Fibroblast of peridontal ligament (primary cell): ENCODE measurements around the gene CTAGE15.
"Not testable (repeated sequence)": the region's sequence is repeated elsewhere in the genome, so short reads cannot be mapped to it uniquely, and the experiment has no call there.

ENCODE experiments used
- DNase-seq: peaks from one replicate; pipeline ENCODE4 v3.0.0-alpha.2; 2010; ENCODE audit errors: extremely low read depth

CTAGE15 gene

GRCh38 chr7:143571501-143571900 is at the start of gene CTAGE15:
Gene CTAGE15 (plus strand): TSS chr7:143571801. CDS start chr7:143571818, 17 bp downstream.
- DNase-seq, result not testable (repeated sequence)

DNA sequence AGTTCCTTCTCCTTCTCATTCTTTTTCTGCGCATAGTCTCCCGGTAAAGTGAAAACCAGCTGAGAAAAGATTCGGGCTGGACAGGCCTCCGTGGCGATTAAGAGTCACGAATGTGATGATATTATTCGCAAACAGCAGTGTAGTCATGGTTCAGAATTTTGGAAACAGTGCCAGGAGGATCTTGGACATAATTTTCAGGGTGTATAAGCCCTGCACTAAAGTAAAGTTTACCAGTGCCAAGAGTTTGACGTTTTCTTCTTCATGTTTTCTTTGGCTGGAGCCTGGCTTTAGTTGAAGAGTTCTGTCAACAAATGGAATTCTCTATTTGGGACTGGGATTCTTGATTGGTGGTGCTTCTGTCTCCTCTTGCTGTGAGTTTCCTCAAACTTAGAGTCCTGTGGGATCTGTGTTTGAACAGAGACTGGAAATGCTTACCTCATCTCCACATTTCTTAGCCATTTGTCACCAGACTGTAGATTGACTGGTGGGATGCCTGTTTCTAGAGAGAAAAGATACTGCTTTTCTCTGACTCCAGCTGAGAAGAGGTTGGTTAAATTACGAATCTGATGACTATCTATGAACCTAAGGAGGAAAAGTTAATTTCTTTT is 49.2 kb upstream of the CTAGE15 start:
- DNase-seq, result not testable (repeated sequence)

- not testable (repeated sequence) for DNase-seq
Measured at GRCh38 chr7:143531169-143531926, 40.3 kb upstream of the CTAGE15 start.

DNA sequence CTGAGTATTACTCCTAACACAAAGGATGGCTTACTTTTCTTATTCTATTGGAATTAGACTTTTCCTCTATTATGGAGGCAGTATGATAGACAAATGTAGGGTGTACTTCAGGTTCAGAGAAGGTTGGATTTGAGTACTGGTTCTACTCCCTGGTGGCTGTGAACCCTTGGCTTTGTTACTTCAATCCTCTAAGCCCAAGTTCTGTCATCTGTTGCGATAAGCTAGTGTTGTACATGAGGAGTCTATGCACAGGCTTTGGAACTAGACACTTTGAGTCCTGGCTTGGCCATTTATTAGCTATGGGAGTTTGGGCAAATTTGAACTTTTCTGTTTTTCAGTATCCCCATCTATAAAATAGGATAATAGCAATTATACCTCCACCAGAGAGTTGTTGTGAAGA is 39.7 kb upstream of the CTAGE15 start:
- not testable (repeated sequence) for DNase-seq

GRCh38 chr7:143533213-143533839 is 38.3 kb upstream of the CTAGE15 start:
- DNase-seq, result not testable (repeated sequence)

GRCh38 chr7:143536443-143536842 is 35.2 kb upstream of the CTAGE15 start:
- not testable (repeated sequence) for DNase-seq

DNA sequence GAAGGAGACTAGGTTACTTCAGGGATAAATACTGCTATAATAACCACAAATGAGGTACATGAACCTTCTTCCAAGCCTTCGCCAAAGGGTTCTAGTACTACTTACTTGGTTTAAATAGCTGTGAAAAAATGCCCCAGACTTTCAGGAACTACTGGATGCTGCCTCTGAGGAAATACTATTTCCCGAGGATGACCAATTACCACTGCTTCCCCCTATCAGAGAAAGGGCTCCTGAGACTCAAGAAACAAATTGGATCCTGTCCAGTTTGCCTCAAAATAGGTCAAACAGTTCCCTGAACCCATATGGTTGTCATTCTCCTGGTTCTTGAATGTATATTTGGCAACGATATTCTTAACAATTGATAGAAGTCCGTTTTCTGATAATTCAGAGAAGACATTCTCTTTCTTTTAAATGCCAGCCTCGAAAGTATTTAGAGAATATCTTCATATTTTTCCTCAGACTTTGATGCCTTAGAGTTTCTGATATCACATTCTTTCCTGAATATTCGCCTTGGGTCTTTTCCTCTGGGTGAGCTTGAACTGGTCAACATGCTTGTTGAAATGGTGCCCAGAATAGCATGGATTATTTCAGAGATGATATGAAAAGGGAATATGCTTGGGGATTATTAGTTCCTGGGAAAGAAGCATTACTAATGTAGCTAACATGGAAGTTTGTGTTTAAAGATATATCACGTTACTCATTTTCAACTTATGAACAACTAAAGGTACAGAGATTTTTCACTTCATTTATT is 28.1 kb upstream of the CTAGE15 start:
- DNase-seq, result not testable (repeated sequence)

GRCh38 chr7:143555968-143556367 is 15.6 kb upstream of the CTAGE15 start:
- not testable (repeated sequence) for DNase-seq

GRCh38 chr7:143563306-143563705 is 8.3 kb upstream of the CTAGE15 start:
- not testable (repeated sequence) for DNase-seq

- DNase-seq, result not testable (repeated sequence)
Measured at GRCh38 chr7:143566001-143566400, 5.6 kb upstream of the CTAGE15 start.

- DNase-seq, result not testable (repeated sequence)
Measured at GRCh38 chr7:143588183-143588582, 16.6 kb downstream of the CTAGE15 start.

- not testable (repeated sequence) for DNase-seq
Measured at GRCh38 chr7:143589897-143590296, 18.3 kb downstream of the CTAGE15 start.

DNA sequence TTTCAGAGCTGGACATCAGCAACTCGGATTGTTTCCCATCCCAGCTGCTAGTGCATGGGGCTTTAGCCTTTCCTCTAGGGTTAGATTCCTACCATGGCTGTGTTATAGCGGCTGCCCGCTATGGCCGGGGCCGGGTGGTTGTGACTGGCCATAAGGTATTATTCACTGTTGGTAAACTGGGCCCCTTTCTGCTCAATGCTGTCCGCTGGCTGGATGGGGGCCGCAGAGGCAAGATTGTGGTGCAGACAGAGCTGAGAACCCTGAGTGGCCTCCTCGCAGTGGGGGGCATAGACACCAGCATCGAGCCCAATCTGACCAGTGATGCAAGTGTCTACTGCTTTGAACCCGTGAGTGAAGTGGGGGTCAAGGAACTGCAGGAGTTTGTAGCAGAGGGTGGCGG is 26.5 kb downstream of the CTAGE15 start:
- not testable (repeated sequence) for DNase-seq

GRCh38 chr7:143603549-143603948 is 31.9 kb downstream of the CTAGE15 start:
- not testable (repeated sequence) for DNase-seq

DNA sequence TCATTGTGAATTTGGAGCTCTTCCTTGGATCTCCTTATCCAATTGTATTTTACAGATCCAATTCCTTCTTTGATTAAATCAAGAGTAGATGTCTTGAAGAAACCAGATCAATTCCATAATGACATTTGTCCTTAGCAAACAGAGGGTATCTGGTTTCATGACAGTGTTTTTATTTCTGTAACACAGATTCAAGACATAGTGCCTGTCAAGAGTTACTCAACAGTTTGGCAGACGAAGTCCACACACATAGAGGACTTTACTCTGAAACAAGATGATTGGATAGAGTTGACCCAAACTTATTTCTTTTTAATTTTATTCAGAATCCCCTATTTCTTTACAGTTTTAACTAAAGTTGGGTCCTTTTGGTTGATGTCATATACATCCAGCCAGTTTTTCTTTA is 34.5 kb downstream of the CTAGE15 start:
- not testable (repeated sequence) for DNase-seq

- DNase-seq, result not testable (repeated sequence)
Measured at GRCh38 chr7:143615545-143615944, 43.9 kb downstream of the CTAGE15 start.

- DNase-seq, result not testable (repeated sequence)
Measured at GRCh38 chr7:143617204-143617603, 45.6 kb downstream of the CTAGE15 start.

DNA sequence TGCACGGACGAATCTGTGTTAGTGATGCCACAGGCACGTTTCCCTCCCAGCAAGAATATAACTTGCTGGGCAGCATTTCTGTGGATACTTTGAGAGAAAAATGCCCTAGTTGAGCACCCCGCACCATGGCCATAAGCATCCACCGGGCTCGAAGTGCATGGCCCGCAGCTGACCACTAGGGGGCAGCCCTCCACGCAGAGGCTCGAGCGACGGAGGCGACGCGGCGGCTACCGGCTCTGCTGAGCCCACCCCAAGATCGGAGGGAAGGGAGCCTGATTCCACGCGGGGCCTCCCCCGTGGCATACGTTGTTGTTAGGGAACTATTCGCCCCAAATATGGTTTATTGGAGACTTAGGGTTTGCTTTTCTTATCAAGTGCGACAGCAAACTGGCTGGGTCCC is 48.5 kb downstream of the CTAGE15 start:
- DNase-seq, result not testable (repeated sequence)

DNA sequence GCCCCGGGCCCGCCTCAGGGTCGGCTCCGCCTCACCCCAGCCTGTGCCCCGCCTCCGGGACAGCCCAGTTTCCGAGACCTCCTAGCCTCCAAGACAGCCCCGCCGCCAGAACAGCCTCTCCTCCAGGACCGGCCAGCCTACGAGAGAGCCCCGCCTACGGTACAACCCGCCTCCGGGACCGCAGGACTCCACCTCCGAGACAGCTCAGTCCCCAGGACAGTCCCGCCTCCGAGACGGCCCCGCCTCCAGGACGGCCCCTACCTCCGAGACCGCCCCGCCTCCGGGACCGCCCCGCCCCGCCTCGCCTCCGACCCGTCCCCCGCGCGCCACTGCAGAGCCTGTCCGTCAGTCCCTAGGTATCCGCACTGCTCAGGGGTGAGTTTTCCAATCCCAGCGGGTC is 49.0 kb downstream of the CTAGE15 start, which contains the start of gene TCAF2:
Gene TCAF2 (plus strand): TSS at position 329 of the 400 bp plus-strand sequence.
- DNase-seq, result not testable (repeated sequence)

GRCh38 chr7:143621175-143621574 is 49.6 kb downstream of the CTAGE15 start:
- not testable (repeated sequence) for DNase-seq

GRCh38 chr7:143622130-143622529 is 50.5 kb downstream of the CTAGE15 start:
- not testable (repeated sequence) for DNase-seq
